ENCODE measurements around the gene S100A4.
A peak's percentile ranks its signal among the peaks of the same experiment; 100 is the strongest.

The S100A4 gene

DNA sequence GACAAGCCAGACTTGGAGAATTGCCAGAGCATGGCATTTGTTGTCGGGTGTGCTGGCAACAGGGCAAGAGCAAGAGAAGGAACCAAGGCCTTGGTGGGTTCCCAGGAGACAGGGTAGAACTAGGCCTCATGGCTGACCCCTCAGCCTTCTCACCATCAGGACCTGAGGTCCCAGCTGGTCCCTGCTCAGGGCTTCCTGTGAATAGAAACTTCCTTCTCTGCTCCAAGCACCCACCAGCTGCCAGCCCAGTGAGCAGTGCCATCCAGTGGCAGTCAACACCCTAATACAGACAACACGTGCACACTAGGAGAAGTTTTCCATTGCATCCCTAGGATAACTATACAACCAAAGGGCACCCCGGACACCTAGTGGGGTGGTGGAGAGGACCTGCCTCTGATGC lies 32.6 kb downstream of the S100A4 start:
- no peak for DNase-seq (ENCODE audit: extremely low read depth in 1 of 2, low read depth in 1 of 2)

DNA sequence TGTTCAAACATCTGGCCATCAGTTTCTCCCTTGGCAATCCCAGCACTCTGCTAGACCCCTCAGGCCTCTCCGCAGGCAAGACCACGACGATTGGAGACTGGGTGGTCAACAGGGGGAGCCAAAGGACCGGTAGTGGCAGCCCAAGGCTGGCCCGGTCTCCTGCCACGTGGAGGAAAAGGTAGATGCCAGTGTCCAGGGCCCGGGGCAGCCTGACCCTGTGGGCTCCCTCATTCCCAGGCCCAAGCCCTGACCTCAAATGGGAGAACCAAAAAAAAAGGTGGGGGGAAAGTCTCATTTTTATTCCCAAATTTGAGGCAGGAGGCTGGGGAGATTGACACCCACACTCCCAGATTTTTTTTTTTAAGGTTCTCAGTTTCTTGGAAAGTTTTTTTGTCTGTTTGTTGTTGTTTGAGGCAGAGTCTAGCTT lies 34.6 kb downstream of the S100A4 start:
- DNase-seq (ENCODE audit: extremely low read depth in 1 of 2, low read depth in 1 of 2) = peak; percentile 51 to 65

DNA sequence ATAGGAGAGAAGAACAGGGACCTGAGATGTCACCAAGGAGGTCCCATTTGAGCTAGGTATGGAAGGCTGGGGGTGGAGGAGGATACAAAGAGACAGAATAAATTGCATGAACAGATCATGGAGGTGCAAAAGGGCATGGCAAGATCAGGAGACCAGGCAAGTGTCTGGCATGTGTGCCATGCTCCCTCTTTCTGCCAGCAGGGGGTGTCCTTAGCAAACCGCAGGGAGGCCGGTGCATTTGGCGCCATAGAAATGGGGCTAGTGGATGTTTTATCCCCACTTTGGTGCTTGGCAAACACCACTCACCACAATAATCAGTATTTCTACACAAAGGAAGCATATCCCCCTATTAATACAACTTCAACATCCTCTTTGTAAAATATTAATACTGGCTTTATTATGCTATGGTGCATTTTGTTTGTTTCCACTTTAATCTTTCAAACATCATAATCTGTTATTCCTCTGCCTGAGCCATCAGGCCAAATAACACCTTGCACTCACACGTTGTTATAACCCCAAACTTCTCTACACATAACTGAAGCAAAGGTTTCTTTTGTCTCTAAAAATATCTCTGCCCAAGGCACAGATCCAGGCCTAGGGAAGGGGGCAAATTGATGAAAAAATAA lies 35.8 kb downstream of the S100A4 start:
- peak; percentile 28 to 41 for DNase-seq (ENCODE audit: extremely low read depth in 1 of 2, low read depth in 1 of 2)

DNA sequence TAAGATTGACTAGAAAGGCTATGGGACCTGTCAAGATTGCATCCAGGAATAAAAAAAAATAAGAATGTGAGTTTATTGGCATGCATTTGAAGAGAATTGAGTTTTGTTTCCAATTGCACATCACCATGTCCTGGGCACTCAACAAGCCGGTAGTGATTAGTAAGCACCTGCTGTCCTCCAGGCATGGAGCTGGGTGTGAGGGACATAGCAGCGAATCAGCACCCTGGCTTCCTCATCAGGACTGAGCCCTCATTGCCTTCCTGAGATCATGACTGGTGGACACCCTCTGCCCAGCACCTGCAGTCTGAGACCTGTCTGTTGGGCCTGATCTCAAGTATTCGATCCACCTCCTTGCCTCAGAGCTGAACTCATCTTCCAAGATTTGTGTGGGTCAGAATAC lies 36.6 kb downstream of the S100A4 start:
- DNase-seq (ENCODE audit: extremely low read depth in 1 of 2, low read depth in 1 of 2) = no peak

DNA sequence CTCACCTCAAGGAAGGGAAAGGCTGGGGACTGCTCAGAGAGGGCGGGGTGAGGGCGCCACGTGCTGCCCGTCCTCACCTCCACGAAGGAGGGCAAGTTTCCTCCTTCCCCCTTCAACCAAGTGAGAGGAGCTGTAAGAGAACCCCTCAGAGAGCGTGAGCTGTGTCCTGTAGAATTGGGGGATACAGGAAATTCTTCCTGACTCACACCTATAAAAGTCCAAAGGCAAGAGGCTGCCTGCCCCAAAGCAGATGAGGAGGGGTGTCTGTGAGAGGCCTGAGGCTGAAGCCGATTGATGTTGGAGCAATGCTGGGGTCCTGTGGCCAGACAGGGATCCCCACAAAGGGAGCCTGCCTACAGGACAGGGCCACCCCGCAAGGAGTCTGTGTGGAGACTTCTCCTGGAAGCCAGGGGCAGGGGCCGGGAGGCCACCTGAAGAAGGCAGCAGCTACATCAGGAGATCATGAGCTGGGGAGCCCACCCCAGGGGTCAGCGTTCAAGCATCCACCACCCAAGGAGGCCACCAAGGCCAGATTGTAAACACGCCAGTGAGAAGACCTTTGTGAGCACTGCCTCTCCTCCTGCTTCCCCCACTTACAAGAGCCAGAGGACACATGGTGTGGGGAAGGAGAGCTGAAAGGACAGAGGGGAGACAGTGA lies 37.6 kb downstream of the S100A4 start:
- no peak for DNase-seq (ENCODE audit: extremely low read depth in 1 of 2, low read depth in 1 of 2)

DNA sequence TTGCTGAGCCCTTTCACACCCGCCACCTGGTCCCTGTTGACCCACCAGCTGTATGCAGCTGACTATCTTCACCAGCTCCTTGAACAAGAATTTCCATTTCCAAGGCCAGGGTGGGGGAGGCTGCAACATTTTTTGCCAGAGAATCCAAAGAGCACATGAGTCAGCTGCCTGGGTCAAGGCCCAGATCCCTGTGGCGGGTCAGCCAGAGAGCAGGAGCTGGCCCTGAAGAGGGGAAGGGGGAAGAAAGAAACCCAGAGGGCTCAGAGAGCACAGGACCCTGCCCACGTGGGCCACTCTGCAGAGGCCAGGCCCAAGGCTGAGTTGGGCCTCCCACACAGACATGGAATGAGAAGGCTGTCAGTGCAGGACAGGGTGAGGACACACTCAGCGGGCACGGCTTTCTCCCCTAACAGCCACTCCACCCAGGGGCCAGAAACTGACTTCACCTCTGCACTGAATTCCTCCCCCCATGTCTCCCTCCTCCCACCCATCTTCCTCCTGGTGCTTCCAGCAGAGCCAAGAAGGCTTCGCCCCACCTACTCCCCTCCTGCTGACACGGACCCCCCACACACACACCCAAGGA lies 38.7 kb downstream of the S100A4 start:
- DNase-seq (ENCODE audit: extremely low read depth in 1 of 2, low read depth in 1 of 2) = no peak

DNA sequence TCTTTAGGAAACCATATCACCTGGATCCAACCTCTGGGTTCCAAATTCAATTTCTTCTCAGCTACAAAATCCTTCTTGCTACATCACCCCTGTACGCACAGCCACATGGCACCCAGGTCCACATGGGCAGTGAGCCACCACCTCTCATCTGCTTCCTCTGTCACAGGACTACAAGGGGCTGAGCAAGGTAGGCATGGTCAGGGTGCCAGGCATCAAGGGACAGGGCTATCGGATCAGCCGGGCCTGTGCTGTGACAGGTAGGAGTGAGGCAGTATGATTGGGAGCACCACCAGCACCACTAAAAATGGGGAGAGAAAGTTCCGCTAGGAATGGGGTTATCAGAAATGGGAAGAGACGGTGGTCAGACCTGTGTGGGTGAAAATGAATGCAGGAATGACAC lies 39.2 kb downstream of the S100A4 start:
- DNase-seq (ENCODE audit: extremely low read depth in 1 of 2, low read depth in 1 of 2) = no peak

DNA sequence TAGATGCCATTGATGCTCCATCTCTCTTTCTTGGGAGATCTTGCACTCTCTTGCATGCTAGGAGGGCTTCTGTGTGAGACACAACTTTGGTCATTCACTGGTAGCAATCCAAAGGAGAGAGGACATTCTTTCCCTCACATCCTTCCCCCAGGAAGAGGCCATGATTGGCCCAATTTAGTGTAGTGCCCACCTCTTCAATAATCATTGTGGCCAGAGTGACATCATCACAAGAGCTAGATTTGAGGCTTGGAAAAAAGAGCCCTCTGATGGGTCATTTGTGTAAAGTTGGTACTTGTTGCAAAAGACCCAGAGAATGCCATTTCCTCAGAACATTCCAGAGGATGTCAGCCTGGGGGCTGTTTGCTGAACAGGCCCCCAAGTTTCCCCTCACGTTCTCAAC lies 40.0 kb downstream of the S100A4 start:
- no peak for DNase-seq (ENCODE audit: extremely low read depth in 1 of 2, low read depth in 1 of 2)

DNA sequence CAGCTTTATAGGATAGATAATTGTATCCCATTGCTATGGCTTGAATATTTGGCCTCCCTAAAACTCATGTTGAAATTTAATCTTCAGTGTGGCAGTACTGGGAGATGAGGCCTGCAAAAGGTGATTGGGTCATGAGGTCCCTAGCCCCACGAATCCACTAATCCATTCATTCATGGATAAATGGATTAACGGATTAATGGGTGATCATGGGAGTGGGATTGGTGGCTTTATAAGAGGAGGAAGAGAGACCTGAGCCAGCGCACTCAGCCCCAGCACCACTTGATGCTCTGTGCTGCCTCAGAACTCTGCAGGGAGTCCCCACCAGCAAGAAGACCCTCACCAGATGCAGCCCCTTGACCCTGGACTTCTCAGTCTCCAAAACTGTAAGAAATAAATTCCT lies 41.8 kb downstream of the S100A4 start:
- no peak for DNase-seq (ENCODE audit: extremely low read depth in 1 of 2, low read depth in 1 of 2)

DNA sequence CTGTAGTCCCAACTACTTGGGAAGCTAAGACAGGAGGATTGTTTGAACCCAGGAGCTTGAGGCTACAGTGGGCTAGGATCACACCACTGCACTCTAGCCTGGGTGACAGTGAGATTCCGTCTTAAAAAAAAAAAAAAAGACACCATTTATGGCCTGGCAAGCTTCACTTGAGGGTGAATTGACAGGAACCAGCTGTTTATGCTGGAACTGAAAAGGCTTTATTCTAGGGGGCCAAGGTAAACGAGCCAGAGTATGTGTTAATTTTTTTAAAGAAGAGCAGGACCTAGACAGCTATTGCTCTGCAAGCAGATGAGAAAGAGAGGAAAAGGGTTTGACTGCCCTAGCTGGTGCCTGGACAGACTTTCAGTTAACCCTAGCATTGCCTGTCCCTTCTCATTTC lies 46.9 kb downstream of the S100A4 start:
- no peak for DNase-seq (ENCODE audit: extremely low read depth in 1 of 2, low read depth in 1 of 2)

DNA sequence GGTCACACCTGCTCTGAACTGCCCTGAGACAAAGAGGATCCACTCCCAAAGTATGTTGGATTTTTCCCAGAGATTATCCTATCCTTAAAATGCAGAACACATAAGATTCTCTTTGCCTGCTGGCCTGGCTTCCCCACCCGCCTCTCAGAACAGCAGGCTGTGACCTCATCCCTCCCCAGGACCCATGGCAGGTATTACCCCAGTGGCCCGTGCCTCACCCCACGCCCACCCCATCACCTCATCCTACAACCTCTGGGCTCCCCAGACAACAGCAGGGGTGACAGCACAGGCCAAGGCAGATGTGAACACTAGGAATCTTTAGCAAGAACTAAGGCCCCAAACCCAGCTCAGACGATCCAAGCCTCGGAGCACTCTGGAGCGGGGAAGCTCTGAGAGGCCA lies 50.1 kb downstream of the S100A4 start:
- no peak for DNase-seq (ENCODE audit: extremely low read depth in 1 of 2, low read depth in 1 of 2)

DNA sequence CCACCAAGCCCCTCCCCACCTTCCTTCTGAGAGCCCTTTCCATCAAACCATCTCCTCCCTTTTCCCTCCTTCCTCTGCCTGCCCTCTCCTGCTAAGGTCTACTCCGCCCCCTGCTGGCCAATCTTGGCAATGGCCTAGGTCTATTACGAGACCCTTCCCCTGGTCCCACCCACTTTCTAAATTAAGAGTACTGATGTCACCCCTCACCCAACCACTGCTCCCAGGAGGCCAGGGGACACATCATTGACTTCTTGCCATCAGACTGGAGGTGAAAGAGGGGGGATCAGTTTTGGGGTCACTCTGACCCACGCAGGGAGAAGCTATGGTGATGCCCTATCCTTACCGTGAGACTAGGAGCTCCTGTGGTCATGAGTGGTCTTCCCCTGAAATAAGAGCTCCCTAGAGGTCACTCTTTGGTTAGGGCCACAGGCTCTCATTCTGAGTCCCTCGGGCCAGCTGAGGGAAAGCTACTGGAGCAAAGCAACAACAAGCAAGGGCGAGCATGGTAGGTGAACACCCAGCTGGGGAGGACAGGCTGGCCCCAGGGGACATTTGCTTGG lies 50.5 kb downstream of the S100A4 start:
- peak; percentile 25 to 64 for DNase-seq (ENCODE audit: extremely low read depth in 1 of 2, low read depth in 1 of 2)
